Activated CD4-positive, alpha-beta T cell treated with anti-CD3 and anti-CD28 coated beads, Interleukin-2, Interleukin-4, amounts not matched to agents 100 ng/mL and 50 ng/mL, durations not matched to agents 16 hours and 8 hours (primary cell): Measurements from ENCODE around the gene FGFR1OP2.
A peak's percentile ranks its signal among the peaks of the same experiment; 100 is the strongest.
"Not testable (repeated sequence)": the region's sequence is repeated elsewhere in the genome, so short reads cannot be mapped to it uniquely, and the experiment has no call there.

Source experiments
- DNase-seq: peaks from one replicate; pipeline ENCODE4 v3.0.0-alpha.2; 2020; ENCODE audit warnings: low spot score

Gene FGFR1OP2

GRCh38 chr12:26937863-26938700 is at the start of gene FGFR1OP2, which contains the start of gene INTS13:
FGFR1OP2 (plus strand) TSS chr12:26938470; CDS start chr12:26954159, 15,689 bp downstream.
INTS13 (minus strand) TSS chr12:26937981; CDS start chr12:26936803, 1,178 bp downstream.
- DNase-seq, result peak; percentile 99

DNA sequence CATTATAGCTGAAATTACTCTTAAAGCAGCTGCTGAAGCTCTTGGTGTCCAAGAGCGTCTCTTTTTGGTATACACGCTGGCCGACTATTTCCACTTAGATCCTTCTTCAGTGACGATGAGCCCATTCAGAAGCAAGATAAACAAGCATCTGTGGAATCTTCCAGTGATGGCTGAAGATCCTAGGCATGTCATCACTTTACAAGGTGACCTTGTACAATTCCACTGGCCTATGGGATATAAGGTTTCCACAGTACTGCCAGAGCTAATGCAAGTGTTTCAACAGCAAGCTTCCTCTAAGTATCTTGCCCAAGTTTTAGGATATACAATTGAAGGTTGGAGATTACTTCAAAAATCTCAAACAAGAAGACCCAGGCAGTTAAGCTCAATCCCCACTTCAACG is 47.5 kb upstream of the FGFR1OP2 start:
- DNase-seq, result no peak

DNA sequence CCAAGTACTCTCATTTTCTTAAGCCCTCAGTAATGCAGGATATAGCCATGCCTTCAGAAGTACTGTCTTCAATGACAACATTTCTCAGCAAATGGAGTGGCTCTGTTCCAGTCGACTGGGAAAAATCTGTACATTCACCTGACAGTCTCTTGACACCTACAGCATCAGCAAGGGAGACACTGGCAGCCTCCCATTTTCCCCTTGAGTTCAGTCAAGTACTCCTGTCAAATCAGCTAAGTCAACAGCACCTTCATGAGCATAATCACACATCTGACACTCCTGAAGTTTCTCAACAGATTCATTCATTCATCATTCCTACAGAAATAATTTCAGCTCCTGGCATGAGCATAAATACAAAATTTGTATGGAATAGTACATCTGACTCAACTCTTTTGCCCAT is 46.6 kb upstream of the FGFR1OP2 start:
- DNase-seq, result no peak

DNA sequence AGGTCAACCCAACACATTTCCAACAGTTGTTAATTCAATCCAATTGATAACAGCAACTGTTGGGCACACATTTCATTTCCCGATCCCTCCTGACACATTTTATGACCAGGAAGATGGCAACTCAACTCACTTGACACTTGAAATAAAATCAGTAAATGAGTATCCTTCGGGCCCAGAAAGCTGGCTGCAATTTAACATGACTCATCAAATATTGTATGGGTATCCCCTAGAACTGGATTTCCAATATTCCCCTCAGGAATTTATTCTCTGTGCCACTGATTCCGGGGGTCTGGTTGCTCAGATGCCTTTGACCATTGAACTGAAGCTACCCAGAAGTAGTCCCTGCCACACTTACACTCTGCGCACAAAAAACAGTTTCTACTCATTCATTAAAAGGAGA is 42.6 kb upstream of the FGFR1OP2 start:
- DNase-seq, result no peak

GRCh38 chr12:26896913-26897312 is 41.4 kb upstream of the FGFR1OP2 start:
- no peak for DNase-seq

DNA sequence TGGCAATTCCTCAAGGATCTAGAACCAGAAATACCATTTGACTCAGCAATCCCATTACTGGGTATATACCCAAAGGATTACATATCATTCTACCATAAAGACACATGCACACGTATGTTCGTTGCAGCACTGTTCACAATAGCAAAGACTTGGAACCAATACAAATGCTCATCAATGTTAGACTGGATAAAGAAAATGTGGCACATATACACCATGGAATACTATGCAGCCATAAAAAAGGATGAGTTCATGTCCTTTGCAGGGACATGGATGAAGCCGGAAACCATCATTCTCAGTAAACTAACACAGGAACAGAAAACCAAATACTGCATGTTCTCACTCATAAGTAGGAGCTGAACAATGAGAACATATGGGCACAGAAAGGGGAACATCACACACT is 34.9 kb upstream of the FGFR1OP2 start:
- not testable (repeated sequence) for DNase-seq

GRCh38 chr12:26906024-26906423 is 32.2 kb upstream of the FGFR1OP2 start:
- DNase-seq, result no peak

GRCh38 chr12:26906704-26907103 is 31.6 kb upstream of the FGFR1OP2 start:
- DNase-seq, result no peak

- DNase-seq, result no peak
Observed at GRCh38 chr12:26918321-26919215, 19.7 kb upstream of the FGFR1OP2 start.

DNA sequence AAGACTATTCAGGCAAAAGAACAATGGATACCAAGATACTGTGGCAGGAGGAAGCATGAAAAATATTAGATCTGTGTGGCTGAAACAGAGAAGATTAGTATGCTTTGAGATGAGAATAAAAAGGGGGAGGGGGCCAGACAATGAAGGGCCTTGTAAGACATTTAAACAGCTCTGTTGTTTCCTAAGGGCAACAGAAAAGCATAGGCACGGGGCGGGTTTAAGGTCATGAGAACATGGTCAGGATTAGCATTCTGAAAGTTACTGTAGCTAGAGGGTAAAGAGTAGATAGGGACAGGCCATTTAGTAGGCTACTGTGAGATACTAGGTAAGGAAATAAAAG is 19.1 kb upstream of the FGFR1OP2 start:
- DNase-seq, result no peak

- DNase-seq, result no peak
Observed at GRCh38 chr12:26921886-26922285, 16.4 kb upstream of the FGFR1OP2 start.

- DNase-seq, result no peak
Observed at GRCh38 chr12:26928661-26929060, 9.6 kb upstream of the FGFR1OP2 start.

GRCh38 chr12:26929590-26929989 is 8.7 kb upstream of the FGFR1OP2 start:
- DNase-seq, result no peak

GRCh38 chr12:26935636-26936378 is 2.5 kb upstream of the FGFR1OP2 start:
- peak; percentile 62 for DNase-seq

- peak; percentile 18 for DNase-seq
Observed at GRCh38 chr12:26936559-26937442, 1.5 kb upstream of the FGFR1OP2 start.

DNA sequence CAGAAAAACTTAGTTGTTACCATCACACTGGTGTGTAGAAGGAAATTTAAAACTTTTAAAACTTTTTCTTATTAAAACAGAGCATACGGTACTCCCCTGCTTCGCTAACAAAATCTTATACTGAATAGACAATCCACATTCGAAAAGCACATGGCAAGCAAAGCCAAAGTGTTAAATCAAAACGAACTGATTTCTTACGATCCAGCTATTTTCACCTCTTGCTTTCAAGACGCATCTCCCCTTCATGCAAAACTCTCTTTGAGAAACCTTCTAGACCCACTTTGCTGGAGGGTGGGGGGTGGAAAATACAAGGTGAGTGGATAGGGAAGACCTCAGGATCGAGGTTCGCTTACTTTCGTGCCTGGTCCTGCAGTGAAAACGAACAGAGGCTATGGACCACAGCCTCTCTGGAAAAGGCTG is 817 bp upstream of the FGFR1OP2 start:
- DNase-seq, result no peak

- DNase-seq, result peak; percentile 8
Observed at GRCh38 chr12:26938701-26939062, 412 bp downstream of the FGFR1OP2 start.

DNA sequence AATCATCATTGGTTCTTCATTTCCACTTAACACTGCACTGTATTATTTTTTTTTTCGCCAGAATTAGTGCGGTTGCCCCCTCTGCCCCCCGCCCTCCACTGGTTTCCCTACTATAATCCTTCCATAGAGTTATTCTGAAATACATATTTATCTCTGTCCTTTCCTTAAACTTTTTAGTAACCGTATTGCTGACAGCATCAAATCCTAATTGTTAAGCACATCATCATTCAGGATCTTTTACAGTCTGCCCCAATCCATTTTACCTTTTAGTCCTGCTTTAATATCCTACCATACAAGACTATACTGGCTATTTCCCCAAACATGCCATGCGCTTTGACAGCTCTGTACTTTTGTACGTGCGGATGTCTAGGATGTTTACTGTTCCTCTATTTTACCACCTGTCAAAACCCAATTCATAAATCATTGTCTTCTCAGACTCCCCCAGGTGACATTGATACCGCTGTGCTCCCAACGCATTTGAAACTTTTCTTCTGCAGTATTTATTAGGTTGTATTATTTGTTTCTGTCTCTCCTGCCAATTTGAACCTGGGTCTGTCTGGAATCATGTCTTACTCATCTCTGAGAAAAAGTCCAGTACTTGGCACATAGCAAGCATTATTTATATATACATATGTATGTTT is 1.0 kb downstream of the FGFR1OP2 start:
- DNase-seq, result no peak

DNA sequence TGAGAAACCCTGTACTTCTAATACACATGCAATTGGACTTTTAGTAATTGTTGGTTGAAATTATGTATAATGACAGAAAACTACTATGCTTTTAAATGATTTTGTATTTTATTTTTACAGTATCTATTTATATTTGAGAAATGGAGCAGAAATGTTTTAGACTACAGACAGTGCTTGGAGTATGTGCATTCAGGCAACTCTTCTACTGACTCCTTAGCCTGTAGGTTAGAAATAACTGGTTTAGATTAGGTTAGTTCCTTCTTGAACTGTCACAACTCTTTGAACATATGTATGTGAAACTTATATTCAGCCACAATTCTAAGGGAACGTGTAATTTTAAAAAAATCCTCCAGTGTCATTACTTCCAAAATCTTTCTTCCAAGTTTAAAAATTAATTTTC is 1.7 kb downstream of the FGFR1OP2 start:
- no peak for DNase-seq

- peak; percentile 24 for DNase-seq
Observed at GRCh38 chr12:26940516-26941214, 2.4 kb downstream of the FGFR1OP2 start.
